ENCODE data around the gene PDHB. TPM values are rescaled to one million over a fixed set of nuclear protein-coding genes. Genes with fewer than 3 reads are reported as not detected.
A peak's percentile ranks its signal among the peaks of the same experiment; 100 is the strongest.

Gene PDHB
- total and polyA plus RNA-seq, 2 of the 13 experiments (the other 11 are each of a cell fraction or from before 2014, with no cell fraction given): 108 to 153 TPM

DNA sequence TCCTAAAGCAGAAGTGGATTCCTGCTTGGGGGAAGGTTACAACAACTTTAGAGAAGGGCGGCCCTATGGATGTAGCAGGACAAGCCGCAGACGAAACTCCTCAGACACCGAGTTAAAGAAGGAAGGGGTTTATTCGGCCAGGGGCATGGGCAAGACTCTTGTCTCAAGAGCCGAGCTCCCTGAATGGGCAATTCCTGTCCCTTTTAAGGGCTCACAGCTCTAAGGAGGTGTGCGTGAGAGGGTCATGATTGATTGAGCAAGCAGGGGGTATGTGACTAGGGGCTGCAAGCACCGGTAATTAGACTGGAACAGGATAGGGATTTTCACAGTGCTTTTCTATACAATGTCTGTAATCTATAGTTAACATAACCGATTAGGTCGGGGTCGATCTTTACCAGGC, 879 bp upstream of the PDHB start:
- TF ChIP-seq ZNF138 (CRISPR knock-in tag; IDR thresholded peaks at IDR 0.05; ENCODE audit: low read depth) (no peak), ZFP82 (CRISPR knock-in tag; IDR thresholded peaks at IDR 0.05; ENCODE audit: borderline replicate concordance) (no peak), SP5 (CRISPR knock-in tag; IDR thresholded peaks at IDR 0.05; ENCODE audit: borderline replicate concordance, low read depth) (no peak), ZNF224 (CRISPR knock-in tag; IDR thresholded peaks at IDR 0.05) (no peak), FOSL1 (CRISPR knock-in tag; IDR thresholded peaks at IDR 0.05; ENCODE audit: borderline replicate concordance) (no peak), ETV6 (CRISPR knock-in tag; conservative IDR thresholded peaks at IDR 0.05) (no peak), ZFYVE20 (CRISPR knock-in tag; IDR thresholded peaks at IDR 0.05; ENCODE audit: borderline replicate concordance, low read depth) (no peak)
- TF ChIP-seq, protein P1, sequence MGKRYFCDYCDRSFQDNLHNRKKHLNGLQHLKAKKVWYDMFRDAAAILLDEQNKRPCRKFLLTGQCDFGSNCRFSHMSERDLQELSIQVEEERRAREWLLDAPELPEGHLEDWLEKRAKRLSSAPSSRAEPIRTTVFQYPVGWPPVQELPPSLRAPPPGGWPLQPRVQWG (CRISPR knock-in tag; IDR thresholded peaks at IDR 0.05; ENCODE audit: borderline replicate concordance, low read depth): no peak
- TF ChIP-seq, protein P2, sequence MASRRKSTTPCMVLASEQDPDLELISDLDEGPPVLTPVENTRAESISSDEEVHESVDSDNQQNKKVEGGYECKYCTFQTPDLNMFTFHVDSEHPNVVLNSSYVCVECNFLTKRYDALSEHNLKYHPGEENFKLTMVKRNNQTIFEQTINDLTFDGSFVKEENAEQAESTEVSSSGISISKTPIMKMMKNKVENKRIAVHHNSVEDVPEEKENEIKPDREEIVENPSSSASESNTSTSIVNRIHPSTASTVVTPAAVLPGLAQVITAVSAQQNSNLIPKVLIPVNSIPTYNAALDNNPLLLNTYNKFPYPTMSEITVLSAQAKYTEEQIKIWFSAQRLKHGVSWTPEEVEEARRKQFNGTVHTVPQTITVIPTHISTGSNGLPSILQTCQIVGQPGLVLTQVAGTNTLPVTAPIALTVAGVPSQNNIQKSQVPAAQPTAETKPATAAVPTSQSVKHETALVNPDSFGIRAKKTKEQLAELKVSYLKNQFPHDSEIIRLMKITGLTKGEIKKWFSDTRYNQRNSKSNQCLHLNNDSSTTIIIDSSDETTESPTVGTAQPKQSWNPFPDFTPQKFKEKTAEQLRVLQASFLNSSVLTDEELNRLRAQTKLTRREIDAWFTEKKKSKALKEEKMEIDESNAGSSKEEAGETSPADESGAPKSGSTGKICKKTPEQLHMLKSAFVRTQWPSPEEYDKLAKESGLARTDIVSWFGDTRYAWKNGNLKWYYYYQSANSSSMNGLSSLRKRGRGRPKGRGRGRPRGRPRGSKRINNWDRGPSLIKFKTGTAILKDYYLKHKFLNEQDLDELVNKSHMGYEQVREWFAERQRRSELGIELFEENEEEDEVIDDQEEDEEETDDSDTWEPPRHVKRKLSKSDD (CRISPR knock-in tag; IDR thresholded peaks at IDR 0.05; ENCODE audit: low read depth): no peak
- Histone ChIP-seq H3K4me2 (ENCODE audit: low read depth, low read length) (peak overlapping the region; percentile 90), H3K9ac (ENCODE audit: insufficient read depth, low read depth, low read length) (peak overlapping the region; percentile 74), H3K4me1 (ENCODE audit: insufficient read depth, low read length) (peaks cover 53% of the 10 kb centered on the region), H3K36me3 (replicated peaks in 1 of 2; ENCODE audit: control insufficient read depth in 1 of 2, insufficient read depth in 2 of 2, low read length in 2 of 2) (peaks cover 4 to 28% of the 10 kb centered on the region in 2 experiments), H3K27me3 (ENCODE audit: control insufficient read depth in 1 of 2, insufficient read depth in 2 of 2, low read length in 2 of 2) (peaks cover 0 to 1% of the 10 kb centered on the region in 2 experiments; a peak in 1 of 5 replicates), H3K9me3 (ENCODE audit: low read length) (no peaks in the 10 kb centered on the region), H3K4me3 (replicated peaks in 1 of 3; ENCODE audit: insufficient read depth in 1 of 3, low read depth in 2 of 3, low read length in 3 of 3) (peak overlapping the region in 1 of 3 experiments; percentile 56; a peak in 1 of 6 replicates), H4K20me1 (ENCODE audit: insufficient read depth, low read length) (no peaks in the 10 kb centered on the region), H2AFZ (ENCODE audit: low read length) (no peak overlapping the region), H3K27ac (ENCODE audit: extremely low read length, insufficient read depth, low read length) (peak overlapping the region; percentile 80), H3K79me2 (ENCODE audit: insufficient read depth, low read length) (peaks cover 19% of the 10 kb centered on the region)
- BruUV-seq (replicated peaks): no TSS peak
- ATAC-seq (no peak), FAIRE-seq (no peak), DNase-seq (ENCODE audit: low spot score) (no peak)
- intact Hi-C loops (cut with micrococcal nuclease; ENCODE audit: unreplicated experiment): loop anchor here (5.0 kb wide), 1 partner anchor 58 kb away; the partner anchor contains the start of gene KCTD6
- in situ Hi-C loops (cut with HindIII; ENCODE audit: extremely low pct_ligation_motif_present, low pct_unique_long_range_greater_than_20kb): no loop called here
- WGBS (ENCODE audit: low lambda C conversion rate): 90% methylated on average over 11 of the region's 11 CpGs
- ChIA-PET CTCF (ENCODE audit: low intra/inter-chr PET ratio, low total read pairs) (no interaction called here), POLR2A (interaction anchor here (0.8 to 1.9 kb wide), 4 partner anchors 10 to 92 kb away, joined by 3 to 11 read pairs (median 7); no protein-coding TSS in a partner anchor)

Data from HepG2 (cell line).